Measurements from ENCODE around the gene SORCS1.

GRCh38 chr10:106765241-106765754 lies 399.2 kb downstream of the SORCS1 start:
- no peak for TF ChIP-seq MAX (IDR thresholded peaks at IDR 0.05; ENCODE audit: low read depth, low read length)
- no peak for TF ChIP-seq CTCF (IDR thresholded peaks at IDR 0.05; ENCODE audit: low read depth, low read length)

All from NB4 (cell line).